Measurements from ENCODE around the gene SLC38A6.

The SLC38A6 gene

DNA sequence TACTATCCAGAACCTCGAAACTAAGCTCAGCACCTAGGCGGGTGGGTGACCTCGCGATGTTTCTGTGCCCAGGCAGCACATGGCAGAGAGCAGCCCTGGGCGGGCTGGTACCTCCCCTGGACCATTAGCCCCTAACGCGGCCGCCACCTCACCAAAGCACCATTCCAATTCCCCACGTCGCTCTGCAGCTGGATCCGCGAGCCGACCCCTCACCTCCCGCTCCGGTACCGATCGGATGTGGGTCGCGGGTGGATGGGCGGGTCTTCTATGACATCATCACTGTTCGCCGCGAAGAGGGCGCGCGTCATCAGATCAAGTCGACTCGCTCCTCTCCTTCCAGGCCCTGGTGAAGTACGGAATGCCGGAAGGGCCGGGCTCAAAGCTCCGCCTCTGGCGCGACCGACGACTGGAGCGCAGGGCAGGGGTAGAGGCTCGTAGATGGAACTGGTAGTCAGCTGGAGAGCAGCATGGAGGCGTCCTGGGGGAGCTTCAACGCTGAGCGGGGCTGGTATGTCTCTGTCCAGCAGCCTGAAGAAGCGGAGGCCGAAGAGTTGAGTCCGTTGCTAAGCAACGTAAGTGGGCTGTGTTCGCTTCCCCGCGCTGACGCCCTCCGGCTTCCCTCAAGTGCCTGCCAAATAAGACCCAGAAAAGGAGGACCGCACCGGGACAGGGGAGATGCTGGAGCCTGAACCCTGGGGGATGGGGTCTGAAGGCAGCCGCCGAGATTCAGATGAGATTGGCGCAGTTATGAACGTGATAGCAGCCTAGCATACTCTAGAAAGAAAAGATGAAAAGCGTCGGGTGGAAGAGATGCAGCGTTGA is at the start of gene SLC38A6, which contains the start of gene TRMT5:
Gene SLC38A6, plus strand, starts transcription at position 435 of the 822 bp plus-strand sequence. Its CDS starts 33 bp downstream, at position 468.
Gene TRMT5, minus strand, starts transcription at position 269 of the 822 bp plus-strand sequence. Its CDS starts 106 bp downstream, at position 163.
- peaks cover 40% of the 10 kb centered on the region for H3K4me1 ChIP-seq (ENCODE audit: insufficient read depth, low read length)
- peak; percentile 85 for ATAC-seq (ENCODE audit: insufficient read depth, low read depth)
- peak within 1 kb of the TSS; percentile 68 for H3K9ac ChIP-seq (ENCODE audit: low read depth, low read length)
- peak within 1 kb of the TSS; percentile 88 for H3K4me2 ChIP-seq (ENCODE audit: insufficient read depth, low read length)
- peak within 1 kb of the TSS; percentile 84 to 93 for H3K4me3 ChIP-seq (ENCODE audit: low read depth in 1 of 2, low read length in 2 of 2)
- TF ChIP-seq EZH2 (IDR thresholded peaks at IDR 0.05; ENCODE audit: borderline replicate concordance, low read depth, low read length, severe bottlenecking): no peak
- TF ChIP-seq, protein P1, sequence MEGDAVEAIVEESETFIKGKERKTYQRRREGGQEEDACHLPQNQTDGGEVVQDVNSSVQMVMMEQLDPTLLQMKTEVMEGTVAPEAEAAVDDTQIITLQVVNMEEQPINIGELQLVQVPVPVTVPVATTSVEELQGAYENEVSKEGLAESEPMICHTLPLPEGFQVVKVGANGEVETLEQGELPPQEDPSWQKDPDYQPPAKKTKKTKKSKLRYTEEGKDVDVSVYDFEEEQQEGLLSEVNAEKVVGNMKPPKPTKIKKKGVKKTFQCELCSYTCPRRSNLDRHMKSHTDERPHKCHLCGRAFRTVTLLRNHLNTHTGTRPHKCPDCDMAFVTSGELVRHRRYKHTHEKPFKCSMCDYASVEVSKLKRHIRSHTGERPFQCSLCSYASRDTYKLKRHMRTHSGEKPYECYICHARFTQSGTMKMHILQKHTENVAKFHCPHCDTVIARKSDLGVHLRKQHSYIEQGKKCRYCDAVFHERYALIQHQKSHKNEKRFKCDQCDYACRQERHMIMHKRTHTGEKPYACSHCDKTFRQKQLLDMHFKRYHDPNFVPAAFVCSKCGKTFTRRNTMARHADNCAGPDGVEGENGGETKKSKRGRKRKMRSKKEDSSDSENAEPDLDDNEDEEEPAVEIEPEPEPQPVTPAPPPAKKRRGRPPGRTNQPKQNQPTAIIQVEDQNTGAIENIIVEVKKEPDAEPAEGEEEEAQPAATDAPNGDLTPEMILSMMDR (IDR thresholded peaks at IDR 0.05; ENCODE audit: borderline replicate concordance, extremely low read depth, low read length, poor library complexity, severe bottlenecking): no peak
- H3K27me3 ChIP-seq (ENCODE audit: insufficient read depth, low read length, poor library complexity): no peaks in the 10 kb centered on the region
- peaks cover 7% of the 10 kb centered on the region; the same call in 1 of the 2 replicates for H3K36me3 ChIP-seq (ENCODE audit: insufficient read depth, low read length)
- peaks cover 28% of the 10 kb centered on the region for H3K79me2 ChIP-seq (ENCODE audit: insufficient read depth, low read length)
- peak; percentile 94 for DNase-seq
- no peaks in the 10 kb centered on the region for H3K9me3 ChIP-seq (ENCODE audit: insufficient read depth, low read length, severe bottlenecking)
- H2AFZ ChIP-seq (ENCODE audit: low read depth, low read length): peak within 1 kb of the TSS; percentile 98
- H3K27ac ChIP-seq (ENCODE audit: low read length): peak within 1 kb of the TSS; percentile 76
- no peaks in the 10 kb centered on the region for H4K20me1 ChIP-seq (ENCODE audit: insufficient read depth, low read length)

DNA sequence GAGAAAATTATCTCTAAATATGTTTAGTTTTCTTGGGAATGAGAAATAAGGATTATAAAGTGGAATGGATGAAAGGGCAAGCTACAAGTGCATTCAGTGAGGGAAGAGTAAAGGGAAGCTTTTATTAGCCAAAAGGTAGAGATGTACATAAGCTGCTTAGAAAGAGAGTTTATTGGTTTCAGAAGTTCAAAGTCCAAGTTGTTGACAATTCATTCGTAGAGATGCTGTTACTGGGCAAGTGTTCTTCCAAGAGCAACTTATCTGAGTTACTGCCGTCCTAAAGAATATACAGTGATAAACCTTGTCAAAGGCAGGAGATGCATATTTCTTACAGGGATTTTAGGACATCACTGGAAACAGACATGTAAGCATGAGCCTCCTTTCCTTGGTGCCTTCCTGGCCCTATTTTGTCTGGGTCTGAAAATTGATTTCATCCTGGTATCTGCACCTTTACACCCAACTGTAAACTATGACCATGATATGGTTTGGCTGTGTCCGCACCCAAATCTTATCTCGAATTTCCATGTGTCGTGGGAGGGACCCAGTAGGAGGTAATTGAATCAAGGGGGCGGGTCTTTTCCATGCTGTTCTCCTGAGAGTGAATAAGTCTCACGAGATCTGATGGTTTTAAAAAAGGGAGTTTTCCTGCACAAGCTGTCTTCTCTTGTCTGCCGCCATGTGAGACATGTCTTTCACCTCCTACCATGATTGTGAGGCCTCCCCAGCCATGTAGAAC is 47.0 kb upstream of the SLC38A6 start:
- no peaks in the 10 kb centered on the region for H3K9me3 ChIP-seq (ENCODE audit: insufficient read depth, low read length, severe bottlenecking)
- H3K27me3 ChIP-seq (ENCODE audit: insufficient read depth, low read length, poor library complexity): no peaks in the 10 kb centered on the region
- DNase-seq (no peak), ATAC-seq (ENCODE audit: insufficient read depth, low read depth) (no peak)
- H3K4me2 ChIP-seq (ENCODE audit: insufficient read depth, low read length): no peak overlapping the region
- H3K79me2 ChIP-seq (ENCODE audit: insufficient read depth, low read length): no peaks in the 10 kb centered on the region
- H3K4me1 ChIP-seq (ENCODE audit: insufficient read depth, low read length): peaks cover 4% of the 10 kb centered on the region; the same call in 1 of the 2 replicates
- H4K20me1 ChIP-seq (ENCODE audit: insufficient read depth, low read length): no peaks in the 10 kb centered on the region
- TF ChIP-seq EZH2 (IDR thresholded peaks at IDR 0.05; ENCODE audit: borderline replicate concordance, low read depth, low read length, severe bottlenecking): no peak
- TF ChIP-seq, protein P1 (IDR thresholded peaks at IDR 0.05; ENCODE audit: borderline replicate concordance, extremely low read depth, low read length, poor library complexity, severe bottlenecking): no peak
- H3K27ac ChIP-seq (ENCODE audit: low read length): no peak overlapping the region
- no peak overlapping the region for H3K4me3 ChIP-seq (ENCODE audit: low read depth in 1 of 2, low read length in 2 of 2)
- no peaks in the 10 kb centered on the region for H3K36me3 ChIP-seq (ENCODE audit: insufficient read depth, low read length)
- H3K9ac ChIP-seq (ENCODE audit: low read depth, low read length): no peak overlapping the region
- H2AFZ ChIP-seq (ENCODE audit: low read depth, low read length): no peak overlapping the region

DNA sequence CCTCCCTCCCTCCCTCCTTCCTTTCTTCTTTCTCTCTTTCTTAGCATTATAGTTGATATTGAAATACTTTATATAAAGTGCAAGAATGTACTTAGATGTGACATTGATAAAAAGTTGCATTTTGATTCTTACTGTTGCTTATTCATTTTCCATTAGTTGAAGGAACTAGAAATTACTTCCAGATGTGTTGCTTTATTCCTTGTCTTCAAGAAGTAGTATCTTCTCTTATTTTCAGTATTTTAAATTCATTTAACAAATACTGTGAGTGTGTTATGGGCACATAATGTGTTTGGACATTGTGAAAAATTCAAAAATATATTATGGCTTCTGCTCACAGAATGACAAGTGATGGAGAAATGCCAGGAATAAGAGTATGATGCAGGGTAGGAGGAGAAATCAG is 45.7 kb upstream of the SLC38A6 start:
- Histone ChIP-seq H3K36me3 (ENCODE audit: insufficient read depth, low read length) (no peaks in the 10 kb centered on the region), H3K27ac (ENCODE audit: low read length) (no peak overlapping the region), H4K20me1 (ENCODE audit: insufficient read depth, low read length) (no peaks in the 10 kb centered on the region), H3K4me3 (ENCODE audit: low read depth in 1 of 2, low read length in 2 of 2) (no peak overlapping the region), H3K9me3 (ENCODE audit: insufficient read depth, low read length, severe bottlenecking) (no peaks in the 10 kb centered on the region), H3K9ac (ENCODE audit: low read depth, low read length) (no peak overlapping the region), H3K79me2 (ENCODE audit: insufficient read depth, low read length) (no peaks in the 10 kb centered on the region), H2AFZ (ENCODE audit: low read depth, low read length) (no peak overlapping the region), H3K27me3 (ENCODE audit: insufficient read depth, low read length, poor library complexity) (no peaks in the 10 kb centered on the region), H3K4me2 (ENCODE audit: insufficient read depth, low read length) (no peak overlapping the region), H3K4me1 (ENCODE audit: insufficient read depth, low read length) (peaks cover 4% of the 10 kb centered on the region; the same call in 1 of the 2 replicates)
- ATAC-seq (ENCODE audit: insufficient read depth, low read depth) (no peak), DNase-seq (no peak)
- TF ChIP-seq EZH2 (IDR thresholded peaks at IDR 0.05; ENCODE audit: borderline replicate concordance, low read depth, low read length, severe bottlenecking): no peak
- TF ChIP-seq, protein P1 (IDR thresholded peaks at IDR 0.05; ENCODE audit: borderline replicate concordance, extremely low read depth, low read length, poor library complexity, severe bottlenecking): no peak
